HEK293T (cell line): ENCODE data around the gene RNU1-2.
"Not testable (repeated sequence)": the region's sequence is repeated elsewhere in the genome, so short reads cannot be mapped to it uniquely, and the experiment has no call there.

ENCODE experiments used
- CTCF ChIA-PET: fragments of 350-600 bp; formaldehyde crosslinking; extraction: SDS; loops from one replicate; lab custom pipeline; 2021; ENCODE audit warnings: antibody characterized with exemption, inconsistent platforms; lab: Yijun Ruan, JAX
- POLR2A ChIA-PET: fragments of 350-600 bp; formaldehyde crosslinking; extraction: SDS; loops from one replicate; lab custom pipeline; 2020; ENCODE audit warnings: antibody characterized with exemption, inconsistent platforms; lab: Yijun Ruan, JAX
- DNase-seq: peaks from one replicate; pipeline ENCODE4 v3.0.0; 2012; ENCODE audit warnings: mixed read lengths; ENCODE audit errors: extremely low spot score
- ARNT ChIP-seq: fragments of 450-650 bp; IDR thresholded peaks from 2 replicates; pipeline ENCODE4 v1.6.1; 2017; ENCODE audit warnings: mild to moderate bottlenecking
- CTBP1 ChIP-seq: fragments of 450-650 bp; IDR thresholded peaks from 2 replicates; pipeline ENCODE4 v1.6.1; 2016; ENCODE audit warnings: borderline replicate concordance
- ELF4 ChIP-seq: fragments of 450-650 bp; IDR thresholded peaks from 2 replicates; pipeline ENCODE4 v1.6.1; 2017; ENCODE audit warnings: antibody characterized with exemption
- FOXA1 ChIP-seq: fragments of 450-650 bp; IDR thresholded peaks from 2 replicates; pipeline ENCODE4 v1.6.1; 2016; ENCODE audit warnings: mild to moderate bottlenecking
- FOXM1 ChIP-seq: fragments of 450-650 bp; IDR thresholded peaks from 2 replicates; pipeline ENCODE4 v1.6.1; 2017; ENCODE audit warnings: mild to moderate bottlenecking, borderline replicate concordance
- L3MBTL2 ChIP-seq: fragments of 450-650 bp; conservative IDR thresholded peaks from 2 replicates; pipeline ENCODE4 v1.6.1; 2016; ENCODE audit warnings: mild to moderate bottlenecking
- LEF1 ChIP-seq: fragments of 450-650 bp; IDR thresholded peaks from 2 replicates; pipeline ENCODE4 v1.6.1; 2017; ENCODE audit warnings: mild to moderate bottlenecking, borderline replicate concordance
- NFRKB ChIP-seq: fragments of 450-650 bp; IDR thresholded peaks from 2 replicates; pipeline ENCODE4 v1.6.1; 2016; ENCODE audit warnings: mild to moderate bottlenecking, moderate library complexity
- SUZ12 ChIP-seq: fragments of 450-650 bp; IDR thresholded peaks from 2 replicates; pipeline ENCODE4 v1.6.1; 2016; ENCODE audit warnings: mild to moderate bottlenecking
- ZNF384 ChIP-seq: fragments of 450-650 bp; IDR thresholded peaks from 2 replicates; pipeline ENCODE4 v1.6.1; 2016

The RNU1-2 gene

GRCh38 chr1:16913181-16913832 lies 17.5 kb downstream of the RNU1-2 start:
- POLR2A ChIA-PET: interaction anchor here (0.8 kb wide), 1 partner anchor 9 kb away, joined by 3 read pairs; no protein-coding TSS in a partner anchor

DNA sequence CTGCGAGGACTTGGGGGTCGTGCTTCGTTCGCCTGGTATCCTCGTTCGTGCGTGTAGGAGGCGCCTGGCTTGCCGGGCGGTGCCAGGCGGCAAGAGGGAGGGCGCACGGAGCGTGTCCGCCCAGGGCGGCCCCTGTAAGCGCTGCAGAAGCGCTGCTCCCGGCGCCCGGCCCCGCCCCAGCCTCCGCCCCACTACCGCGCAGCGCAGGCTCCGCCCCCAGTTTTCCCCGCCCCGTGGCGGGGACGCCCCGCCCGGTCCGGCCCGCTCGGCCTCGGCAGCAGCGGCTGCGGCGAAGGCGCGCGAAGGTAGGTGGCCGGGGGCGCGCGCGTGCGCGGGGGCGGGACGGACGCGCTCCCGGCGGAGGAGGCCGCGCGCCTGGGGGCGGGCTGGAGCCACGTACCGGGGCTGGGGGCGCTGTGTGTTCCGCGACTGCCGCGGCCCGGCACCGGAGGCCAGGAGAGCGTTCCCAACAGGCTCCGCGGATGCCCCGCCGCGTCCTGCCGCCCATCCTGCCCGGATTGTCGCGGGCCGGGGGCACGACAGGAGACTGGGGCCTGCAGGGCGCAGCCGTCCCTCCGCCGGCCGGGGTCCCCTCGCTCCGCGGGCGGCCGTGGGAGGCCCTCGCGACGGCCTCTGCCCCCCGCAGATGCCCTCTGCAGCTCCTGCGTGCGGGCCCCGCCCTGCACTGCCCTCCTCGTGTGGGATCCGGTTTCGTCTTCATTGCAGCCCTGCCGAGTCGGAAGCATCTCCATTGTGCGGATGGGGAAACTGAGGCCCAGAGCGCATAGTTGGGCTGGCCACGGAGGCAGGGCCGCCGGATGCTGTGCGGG lies 18.3 kb downstream of the RNU1-2 start:
- ChIA-PET CTCF (interaction anchor here (1.3 kb wide), 1 partner anchor 12 kb away, joined by 3 read pairs; no protein-coding TSS in a partner anchor), POLR2A (interaction anchor here (0.9 to 2.3 kb wide), 2 partner anchors 9 to 305 kb away, joined by 3 to 12 read pairs; no protein-coding TSS in a partner anchor)
- peak; percentile 97 for DNase-seq
- no peak for TF ChIP-seq ELF4
- peak; percentile 43; the same call in 1 of the 2 replicates for TF ChIP-seq LEF1
- 0 out of 2 replicates have a peak, but pooled peaks have one; percentile 33 for TF ChIP-seq FOXM1
- no peak for TF ChIP-seq ARNT

More at GRCh38 chr1:16913181-16913832, 17.5 kb downstream of the RNU1-2 start:
- peak; percentile 75 for TF ChIP-seq L3MBTL2
- TF ChIP-seq NFRKB: no peak
- TF ChIP-seq ZNF384: peak; percentile 39; the same call in 1 of the 2 replicates
- TF ChIP-seq FOXM1: no peak
- no peak for TF ChIP-seq LEF1
- CTCF ChIA-PET: no interaction called here
- DNase-seq: no peak

DNA sequence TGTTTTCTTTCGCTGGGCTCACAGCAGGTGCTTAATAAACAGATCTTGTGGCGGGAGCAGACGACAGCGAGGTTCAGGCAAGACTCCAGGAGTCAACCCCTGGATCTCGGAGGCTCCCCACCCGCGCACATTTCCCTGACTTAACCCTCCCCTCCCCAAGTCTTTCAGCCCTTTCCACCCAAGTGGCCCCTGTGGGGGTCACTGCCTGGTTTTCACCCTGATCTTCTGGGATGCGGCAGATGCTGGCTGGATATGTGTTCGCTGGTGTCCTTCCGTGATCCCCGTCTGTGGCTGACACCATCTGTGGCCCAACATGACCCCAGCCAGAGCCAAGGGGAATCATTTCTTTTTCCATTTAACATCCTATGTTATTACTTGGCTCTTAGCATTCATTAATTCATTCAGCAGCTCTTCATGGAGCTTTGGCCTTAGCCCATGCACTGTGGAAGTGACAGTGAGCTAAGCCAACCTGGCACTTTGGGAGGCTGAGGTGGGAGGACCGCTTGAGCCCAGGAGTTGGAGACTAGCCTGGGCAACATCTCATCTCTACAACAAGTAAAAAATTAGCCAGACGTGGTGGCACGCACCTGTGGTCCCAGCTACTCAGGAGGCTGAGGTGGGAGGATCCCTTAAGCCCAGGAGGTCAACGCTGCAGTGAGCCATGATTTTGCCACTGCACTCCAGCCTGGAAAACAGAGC lies 19.3 kb downstream of the RNU1-2 start:
- ChIA-PET POLR2A (interaction anchor here (0.9 to 2.3 kb wide), 3 partner anchors 10 to 306 kb away, joined by 3 to 12 read pairs (median 3); no protein-coding TSS in a partner anchor), CTCF (interaction anchor here (0.6 to 1.3 kb wide), 6 partner anchors 11 to 279 kb away, joined by 3 to 9 read pairs (median 5); no protein-coding TSS in a partner anchor)
- not testable (repeated sequence) for DNase-seq

DNA sequence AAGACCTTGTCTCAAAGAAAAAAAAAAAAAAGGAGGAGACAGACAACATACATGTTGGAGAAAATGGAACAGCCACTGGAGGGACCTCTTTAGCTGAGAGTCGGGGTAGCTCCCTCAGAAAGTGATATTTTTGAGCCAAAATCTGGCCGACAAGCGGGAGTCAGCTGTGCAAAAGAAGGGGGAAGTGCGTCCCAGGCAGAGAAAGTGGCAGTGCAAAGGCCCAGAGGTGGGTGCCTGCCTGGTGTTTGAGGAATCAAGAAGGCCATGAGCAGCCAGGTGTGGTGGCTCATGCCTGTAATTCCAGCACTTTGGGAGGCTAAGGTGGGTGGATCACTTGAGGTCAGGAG lies 19.8 kb downstream of the RNU1-2 start:
- ChIA-PET POLR2A (interaction anchor here (1.1 to 2.3 kb wide), 2 partner anchors 10 to 31 kb away, joined by 3 to 12 read pairs; no protein-coding TSS in a partner anchor), CTCF (interaction anchor here (0.6 to 1.3 kb wide), 6 partner anchors 10 to 280 kb away, joined by 3 to 9 read pairs (median 5); no protein-coding TSS in a partner anchor)
- TF ChIP-seq FOXA1 (no peak), ZNF384 (0 out of 2 replicates have a peak, but pooled peaks have one; percentile 34)
- DNase-seq: no peak

DNA sequence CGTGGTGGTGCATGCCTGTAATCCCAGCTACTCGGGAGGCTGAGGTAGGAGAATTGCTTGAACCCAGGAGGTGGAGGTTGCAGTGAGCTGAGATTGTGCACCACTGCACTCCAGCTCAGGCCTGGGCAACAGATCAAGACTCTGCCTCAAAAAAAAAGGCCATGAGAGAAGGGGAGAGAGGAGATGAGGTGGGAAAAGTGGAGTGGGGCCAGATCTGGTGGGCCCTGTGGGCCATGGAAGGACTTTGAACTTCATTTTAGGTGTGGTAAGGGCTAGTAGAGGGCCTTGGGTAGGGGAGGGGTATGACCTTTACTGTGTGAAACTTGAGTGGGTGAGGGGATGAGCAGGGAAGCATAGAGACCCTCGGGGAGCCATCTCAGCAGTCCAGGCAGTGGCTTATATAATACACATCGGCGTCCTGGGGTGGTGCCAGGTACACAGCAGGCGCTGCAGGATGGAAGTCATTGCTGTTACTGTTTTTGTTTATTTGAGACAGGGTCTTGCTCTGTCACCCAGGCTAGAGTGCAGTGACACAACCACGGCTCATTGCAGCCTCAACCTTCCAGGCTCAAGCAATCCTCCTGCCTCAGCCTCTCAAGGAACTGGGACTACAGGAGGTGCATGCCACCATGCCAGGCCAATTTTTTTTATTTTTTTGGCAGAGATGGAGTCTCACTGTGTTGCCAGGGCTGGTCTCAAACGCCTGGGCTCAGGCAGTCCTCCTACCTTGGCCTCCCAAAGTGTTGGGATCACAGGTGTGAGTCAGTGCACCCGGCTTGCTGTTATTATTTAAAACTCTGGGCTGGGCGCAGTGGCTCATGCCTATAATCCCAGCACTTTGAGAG lies 20.5 kb downstream of the RNU1-2 start:
- DNase-seq: not testable (repeated sequence)
- CTCF ChIA-PET: interaction anchor here (0.5 to 0.7 kb wide), 5 partner anchors 16 to 304 kb away, joined by 3 to 9 read pairs (median 3); no protein-coding TSS in a partner anchor
- POLR2A ChIA-PET: interaction anchor here (1.1 to 2.3 kb wide), 2 partner anchors 11 to 31 kb away, joined by 3 to 12 read pairs; no protein-coding TSS in a partner anchor

DNA sequence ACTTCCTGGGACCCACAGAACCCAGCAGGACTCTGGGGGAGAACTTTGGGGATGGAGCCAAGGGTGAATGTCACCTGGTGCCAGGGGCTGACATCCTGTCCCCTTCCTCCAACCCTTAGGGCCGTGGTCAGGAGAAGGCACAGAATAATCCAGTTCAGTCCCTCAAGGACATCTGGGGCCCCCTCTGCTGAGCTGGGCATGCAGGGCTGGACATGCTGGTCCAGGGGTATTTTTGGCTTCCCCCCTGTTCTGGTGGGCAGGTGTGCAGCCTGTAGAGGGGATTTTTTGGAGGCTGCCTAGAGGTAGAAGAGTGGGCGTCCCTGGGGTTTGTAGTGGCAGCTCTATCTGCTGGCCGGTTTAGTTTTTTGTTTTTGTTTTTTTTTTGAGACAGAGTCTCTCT lies 22.6 kb downstream of the RNU1-2 start:
- ChIA-PET CTCF (interaction anchor here (1.1 kb wide), 1 partner anchor 42 kb away, joined by 4 read pairs; no protein-coding TSS in a partner anchor), POLR2A (no interaction called here)
- no peak for TF ChIP-seq ARNT
- no peak for TF ChIP-seq SUZ12
- TF ChIP-seq NFRKB: no peak
- no peak for TF ChIP-seq CTBP1
- DNase-seq: no peak

DNA sequence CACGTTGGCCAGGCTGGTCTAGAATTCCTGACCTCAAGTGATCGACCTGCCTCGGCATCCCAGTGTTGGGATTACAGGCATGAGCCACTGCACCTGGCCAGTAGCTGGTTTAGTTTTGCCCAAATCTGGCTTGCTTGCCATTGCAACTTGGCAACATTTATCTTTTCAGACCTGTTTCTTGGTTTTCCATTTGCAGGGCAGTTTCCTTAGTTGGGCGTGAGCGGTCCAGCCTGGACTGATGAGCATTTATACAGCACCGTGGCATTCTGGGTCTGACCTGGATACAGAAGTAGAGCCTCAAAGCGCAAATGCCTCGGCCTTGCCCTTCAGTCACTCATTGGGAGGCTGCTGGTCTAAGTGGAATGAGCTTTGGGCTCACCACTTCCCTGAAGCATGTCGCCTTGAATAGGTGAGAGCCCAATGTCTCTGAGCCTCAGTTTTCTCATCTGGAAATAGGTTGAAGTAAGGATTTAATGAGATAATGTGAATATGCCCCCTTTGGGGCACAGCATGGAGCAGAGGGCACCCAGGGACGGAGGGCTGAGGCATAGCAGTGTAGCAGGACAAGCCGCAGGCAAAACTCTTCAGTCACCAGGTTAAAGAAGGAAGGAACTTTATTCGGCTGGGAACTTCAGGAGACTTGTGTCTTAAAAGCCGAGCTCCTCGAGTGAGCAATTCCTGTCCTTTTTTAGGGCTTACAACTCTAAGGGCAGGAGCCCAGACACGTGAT lies 23.3 kb downstream of the RNU1-2 start:
- CTCF ChIA-PET: interaction anchor here (1.1 kb wide), 1 partner anchor 41 kb away, joined by 4 read pairs; no protein-coding TSS in a partner anchor
- DNase-seq: not testable (repeated sequence)
- POLR2A ChIA-PET: interaction anchor here (1.2 kb wide), 1 partner anchor 14 kb away, joined by 3 read pairs; no protein-coding TSS in a partner anchor

GRCh38 chr1:16920951-16921350 lies 25.2 kb downstream of the RNU1-2 start:
- no peak for DNase-seq
- TF ChIP-seq FOXA1: no peak
- ChIA-PET POLR2A (no interaction called here), CTCF (no interaction called here)
